HG03442 (cell line): Measurements from ENCODE around the gene ZNF273.

Experiments used
- ATAC-seq: cut with Tn5 transposase; IDR thresholded peaks from one replicate; pipeline ENCODE4 v1.9.1; 2021; ENCODE audit warnings: mild to moderate bottlenecking, moderate library complexity; ENCODE audit not compliant: unreplicated experiment

The ZNF273 gene

GRCh38 chr7:64876792-64877713 is 26.0 kb upstream of the ZNF273 start:
- ATAC-seq: no peak

- no peak for ATAC-seq
These were observed 25.1 kb upstream of the ZNF273 start for GRCh38 chr7:64877714-64878610.

- no peak for ATAC-seq
These were observed 24.4 kb upstream of the ZNF273 start for GRCh38 chr7:64878684-64879083.

GRCh38 chr7:64879086-64879730 is 23.9 kb upstream of the ZNF273 start:
- ATAC-seq: no peak

- no peak for ATAC-seq
These were observed 23.3 kb upstream of the ZNF273 start for GRCh38 chr7:64879800-64880199.

GRCh38 chr7:64880322-64881297 is 22.5 kb upstream of the ZNF273 start:
- ATAC-seq: no peak

- ATAC-seq: no peak
These were observed 21.4 kb upstream of the ZNF273 start for GRCh38 chr7:64881461-64882287.

- ATAC-seq: no peak
These were observed 20.5 kb upstream of the ZNF273 start for GRCh38 chr7:64882341-64883112.

GRCh38 chr7:64883113-64883905 is 19.8 kb upstream of the ZNF273 start:
- ATAC-seq: no peak

GRCh38 chr7:64884085-64884912 is 18.8 kb upstream of the ZNF273 start:
- ATAC-seq: no peak

GRCh38 chr7:64884913-64885370 is 18.1 kb upstream of the ZNF273 start:
- no peak for ATAC-seq

- no peak for ATAC-seq
These were observed 17.4 kb upstream of the ZNF273 start for GRCh38 chr7:64885520-64886240.

- no peak for ATAC-seq
These were observed 16.0 kb upstream of the ZNF273 start for GRCh38 chr7:64886956-64887545.

- no peak for ATAC-seq
These were observed 15.1 kb upstream of the ZNF273 start for GRCh38 chr7:64887756-64888508.

- no peak for ATAC-seq
These were observed 14.5 kb upstream of the ZNF273 start for GRCh38 chr7:64888561-64888900.
